ENCODE data around the gene SMC5. TPM values are rescaled to one million over a fixed set of nuclear protein-coding genes. Genes with fewer than 3 reads are reported as not detected.
"Not testable (repeated sequence)": the region's sequence is repeated elsewhere in the genome, so short reads cannot be mapped to it uniquely, and the experiment has no call there.

SMC5 gene
- polyA plus RNA-seq, 3 donors: 33.9 to 61.9 (median 53.0) TPM

DNA sequence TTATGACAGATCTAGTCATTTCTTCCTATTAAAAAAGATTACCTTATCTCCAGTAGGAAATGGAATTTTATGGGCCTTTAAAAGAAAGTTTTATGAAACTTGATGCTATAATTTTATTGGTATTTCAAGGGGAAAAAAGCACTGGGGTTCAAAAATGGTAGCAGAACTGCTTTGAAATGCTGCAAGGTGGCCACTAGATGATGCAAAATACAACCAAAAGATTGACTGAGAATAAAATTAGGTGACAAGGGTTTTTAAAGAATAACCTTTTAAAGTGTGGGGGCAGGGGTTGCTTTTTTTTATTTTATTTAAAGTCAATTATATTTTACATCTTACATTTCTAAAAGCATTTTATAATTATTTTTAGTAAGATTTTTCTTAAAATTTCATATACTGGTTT is 94.0 kb downstream of the SMC5 start:
- DNase-seq: no peak

DNA sequence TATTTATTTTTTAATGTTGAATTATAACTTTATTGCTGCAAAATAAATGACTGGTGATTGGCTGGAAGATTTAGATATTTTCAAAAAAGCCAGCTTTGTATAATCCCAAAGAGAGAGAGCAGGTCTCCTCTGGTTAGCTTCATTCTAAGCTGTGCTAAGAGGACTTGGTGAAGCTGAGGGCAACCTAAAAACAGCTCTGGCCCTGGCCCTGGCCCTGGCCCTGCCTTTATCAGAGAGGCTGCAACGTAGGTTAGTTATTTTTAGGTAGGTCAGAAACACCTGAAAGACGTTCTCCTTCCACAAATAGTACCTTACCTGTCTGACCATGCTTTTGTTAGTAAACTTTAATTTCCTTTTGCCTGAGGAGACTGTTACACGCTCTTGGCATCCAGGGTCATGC is 97.0 kb downstream of the SMC5 start:
- DNase-seq: no peak

DNA sequence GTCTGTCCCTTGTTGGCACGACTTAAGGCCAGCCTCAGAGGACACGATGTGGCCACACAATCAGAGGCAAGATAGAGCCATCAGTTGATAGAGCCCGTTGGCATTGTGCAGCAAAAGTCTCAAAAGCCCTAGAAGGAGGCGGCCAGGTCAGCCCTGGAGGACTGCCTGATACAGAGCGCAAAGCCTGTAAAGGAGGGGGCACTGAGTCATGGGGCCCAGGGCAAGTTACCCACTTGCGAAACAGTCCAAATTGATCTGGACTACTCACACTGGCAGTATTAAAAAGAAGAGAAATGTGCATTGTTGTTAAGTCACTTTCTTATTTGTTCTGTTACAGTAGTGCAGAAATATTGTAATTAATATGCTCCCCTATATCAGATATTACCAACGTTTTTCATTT is 104.2 kb downstream of the SMC5 start:
- no peak for DNase-seq

DNA sequence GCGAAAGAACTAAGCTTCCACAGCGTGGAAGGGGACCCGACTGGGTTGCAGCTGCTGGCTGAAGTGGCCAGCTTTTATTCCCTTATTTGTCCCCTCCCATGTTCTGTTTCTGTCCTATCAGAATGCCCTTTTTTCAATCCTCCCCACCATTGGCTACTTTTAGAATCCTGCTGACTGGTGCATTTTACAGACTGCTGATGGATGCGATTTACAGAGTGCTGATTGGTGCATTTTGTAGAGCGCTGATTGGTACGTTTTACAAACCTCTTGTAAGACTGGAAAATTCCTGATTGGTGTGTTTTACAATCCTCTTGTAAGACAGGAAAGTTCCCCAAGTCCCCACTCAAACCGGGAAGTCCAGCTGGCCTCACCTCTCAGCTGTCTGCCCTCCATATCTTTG is 105.0 kb downstream of the SMC5 start:
- DNase-seq: no peak

DNA sequence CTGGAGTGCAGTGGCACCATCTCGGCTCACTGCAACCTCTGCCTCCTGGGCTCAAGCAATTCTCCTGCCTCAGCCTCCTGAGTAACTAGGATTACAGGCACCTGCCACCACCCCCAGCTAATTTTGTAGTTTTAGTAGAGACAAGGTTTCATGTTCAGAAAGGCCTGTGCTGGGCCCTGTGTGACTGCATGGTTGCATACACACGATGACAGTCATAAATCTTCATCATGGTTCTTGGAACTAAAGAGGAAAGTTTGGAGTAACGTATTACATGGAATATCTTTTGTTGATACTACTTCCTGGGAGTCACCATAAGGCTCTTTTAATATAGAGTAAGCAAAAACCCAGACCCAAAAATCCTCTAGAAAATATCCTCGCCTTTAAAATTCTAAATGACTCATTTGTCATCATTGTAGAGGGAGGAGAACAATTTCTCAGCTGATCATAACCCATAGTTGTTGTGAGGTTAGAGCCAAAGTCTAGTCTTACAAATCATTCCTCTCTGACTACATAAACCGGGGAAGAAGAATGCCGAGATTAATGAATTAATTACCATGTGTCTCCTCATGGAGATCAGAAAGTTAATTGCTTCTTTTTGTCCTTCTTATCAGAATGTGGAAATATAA is 108.6 kb downstream of the SMC5 start:
- DNase-seq: no peak

DNA sequence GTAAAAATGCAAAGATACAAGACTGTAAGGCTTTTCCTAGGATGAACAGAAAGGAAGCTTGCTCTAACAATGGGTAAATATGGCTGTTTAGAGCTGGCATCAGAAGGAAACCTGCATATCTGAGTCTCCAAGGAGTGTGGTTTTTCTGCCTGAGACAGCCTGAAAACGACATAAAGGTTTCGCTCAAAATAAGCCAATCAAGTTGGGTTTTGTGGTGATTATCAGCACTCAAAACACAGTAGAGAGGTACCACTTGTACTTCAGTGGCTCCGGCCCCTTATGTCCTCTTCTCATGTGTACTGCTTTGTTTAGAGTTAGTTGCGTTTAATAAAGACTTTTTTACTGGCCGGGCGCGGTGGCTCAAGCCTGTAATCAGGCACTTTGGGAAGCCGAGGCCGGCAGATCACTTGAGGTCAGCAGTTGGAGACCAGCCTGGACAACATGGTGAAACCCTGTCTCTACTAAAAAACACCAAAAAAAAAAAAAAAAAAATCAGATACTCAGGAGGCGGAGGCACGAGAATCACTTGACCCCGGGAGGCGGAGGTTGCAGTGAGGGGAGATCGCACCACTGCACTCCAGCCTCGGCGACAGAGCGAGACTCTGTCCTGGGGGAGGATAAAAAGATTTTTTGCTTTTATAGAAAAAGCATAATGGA is 116.3 kb downstream of the SMC5 start:
- no peak for DNase-seq

DNA sequence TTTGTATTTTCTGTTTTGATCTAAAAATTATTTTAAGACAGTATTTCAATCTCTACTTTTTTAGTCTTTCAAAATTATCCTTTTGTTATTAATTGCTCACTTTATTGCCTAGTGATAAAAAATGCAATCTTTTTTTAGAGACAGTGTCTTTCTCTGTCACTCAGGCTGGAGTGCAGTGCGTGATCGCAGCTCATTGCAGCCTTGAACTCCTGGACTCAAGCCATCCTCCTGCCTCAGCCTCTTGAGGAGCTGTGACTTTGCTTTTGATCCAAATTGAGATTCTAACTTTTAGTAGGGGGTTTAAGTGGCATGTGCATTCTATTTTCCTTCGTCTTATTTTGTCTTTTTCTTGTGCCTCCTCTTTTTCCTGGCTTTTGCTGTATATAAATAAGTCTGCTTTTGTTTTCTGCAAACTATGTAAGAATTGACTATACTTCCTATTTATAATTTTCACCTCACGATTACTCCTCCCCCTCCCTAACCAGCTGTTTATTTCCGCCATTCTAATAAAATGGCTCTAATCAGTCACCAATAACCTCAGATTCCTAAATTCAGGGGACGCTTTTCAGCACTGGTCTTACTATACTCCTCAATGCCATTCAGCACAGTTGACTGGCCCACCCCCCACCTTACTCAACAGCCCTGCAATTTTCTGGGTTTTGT is 123.4 kb downstream of the SMC5 start:
- no peak for DNase-seq

DNA sequence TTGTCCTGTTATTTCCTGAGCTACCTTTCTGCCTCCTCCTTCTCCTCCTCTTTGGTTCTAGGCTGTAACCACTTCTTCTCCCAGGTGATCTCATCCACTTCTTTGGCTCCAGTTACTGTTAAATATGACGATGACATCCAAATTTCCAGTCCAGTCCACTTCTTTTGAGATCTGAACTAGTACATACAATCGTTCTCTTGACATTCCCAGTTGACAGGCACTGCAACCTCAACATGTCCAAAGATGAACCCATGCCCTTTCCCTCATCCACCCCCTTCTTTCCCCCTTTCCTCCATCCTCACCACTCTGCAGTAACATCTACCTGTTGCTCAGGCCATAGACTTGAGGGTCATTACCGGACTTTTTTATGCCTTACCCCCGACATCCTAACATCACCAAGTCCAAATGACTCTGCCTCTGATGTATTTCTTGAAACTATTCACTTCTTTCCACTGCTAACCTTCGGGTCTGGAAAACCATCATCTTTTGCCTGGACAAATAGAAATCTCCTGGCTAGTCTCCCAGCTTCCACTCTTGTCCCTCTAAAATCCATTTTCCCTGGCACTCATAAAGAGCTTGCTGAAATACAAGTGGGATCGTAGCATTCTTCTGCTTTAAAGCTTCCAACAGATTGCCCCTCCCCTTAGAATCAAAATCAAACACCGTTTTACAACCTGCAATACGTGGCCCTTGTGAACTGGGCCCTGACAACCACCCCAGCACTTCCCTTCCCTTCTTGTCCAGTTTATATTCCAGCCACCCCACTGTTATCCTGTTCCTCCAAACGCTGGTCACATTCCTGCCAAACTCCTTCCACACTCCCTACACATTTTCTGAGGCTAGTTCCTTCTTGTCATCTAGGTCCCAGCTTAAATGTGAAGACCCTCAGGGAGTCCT is 124.2 kb downstream of the SMC5 start:
- DNase-seq: no peak

DNA sequence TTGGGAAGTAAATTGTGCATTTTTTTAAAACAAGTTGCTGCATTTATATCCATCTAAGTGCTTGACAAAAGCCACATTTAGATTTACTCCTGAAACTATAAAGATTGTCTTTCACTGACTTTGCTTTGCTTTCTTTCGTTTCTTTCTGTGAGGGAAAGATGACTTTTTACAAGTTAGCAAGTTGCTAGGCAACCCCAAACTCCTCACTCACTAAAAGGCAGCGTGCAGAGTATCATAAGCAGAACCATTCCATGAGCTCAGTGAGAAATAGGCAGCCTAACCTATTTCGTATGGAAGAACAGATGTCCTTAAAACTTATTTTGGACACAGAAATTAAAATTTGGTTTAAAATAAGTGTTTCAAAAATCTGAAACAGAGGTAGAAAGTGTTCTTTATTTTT is 126.6 kb downstream of the SMC5 start:
- no peak for DNase-seq

DNA sequence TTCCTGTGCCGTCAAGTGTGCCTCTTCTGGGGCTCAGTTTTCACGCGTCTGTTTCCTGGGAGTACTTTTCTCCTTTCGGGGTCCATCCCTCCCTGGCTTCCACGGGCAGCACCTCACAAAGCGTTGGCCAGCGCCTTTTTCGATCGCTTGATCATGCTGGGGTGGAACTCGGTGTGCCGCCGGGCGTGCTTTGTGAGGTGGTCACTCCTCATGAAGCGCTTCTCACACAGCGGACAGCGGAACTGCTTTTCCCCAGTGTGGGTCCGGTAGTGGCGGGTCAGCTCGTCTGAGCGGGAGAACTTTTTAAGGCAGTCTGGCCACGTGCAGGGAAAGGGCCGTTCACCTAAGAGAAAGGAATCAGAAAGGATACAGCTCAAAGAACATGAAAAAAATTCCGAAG is 128.9 kb downstream of the SMC5 start:
- DNase-seq: no peak

DNA sequence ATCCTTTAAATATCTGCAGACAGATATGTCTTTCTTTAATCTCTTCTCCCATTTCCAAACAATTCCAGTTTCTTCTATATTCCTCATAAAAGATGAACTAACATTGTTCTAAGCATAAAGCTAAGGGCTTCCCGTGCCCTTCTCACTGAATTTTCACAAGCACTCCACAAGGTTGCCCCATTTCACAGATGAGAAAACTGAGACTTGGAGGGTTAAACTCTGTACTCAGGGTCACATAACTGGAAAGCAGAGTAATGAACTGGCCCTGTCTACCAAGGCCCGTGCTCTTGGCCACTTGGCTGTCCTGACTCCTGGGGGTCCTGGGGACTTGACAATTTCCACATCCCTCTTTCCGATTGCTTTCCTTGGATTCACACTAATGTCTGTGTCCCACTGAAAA is 130.4 kb downstream of the SMC5 start:
- DNase-seq: no peak

DNA sequence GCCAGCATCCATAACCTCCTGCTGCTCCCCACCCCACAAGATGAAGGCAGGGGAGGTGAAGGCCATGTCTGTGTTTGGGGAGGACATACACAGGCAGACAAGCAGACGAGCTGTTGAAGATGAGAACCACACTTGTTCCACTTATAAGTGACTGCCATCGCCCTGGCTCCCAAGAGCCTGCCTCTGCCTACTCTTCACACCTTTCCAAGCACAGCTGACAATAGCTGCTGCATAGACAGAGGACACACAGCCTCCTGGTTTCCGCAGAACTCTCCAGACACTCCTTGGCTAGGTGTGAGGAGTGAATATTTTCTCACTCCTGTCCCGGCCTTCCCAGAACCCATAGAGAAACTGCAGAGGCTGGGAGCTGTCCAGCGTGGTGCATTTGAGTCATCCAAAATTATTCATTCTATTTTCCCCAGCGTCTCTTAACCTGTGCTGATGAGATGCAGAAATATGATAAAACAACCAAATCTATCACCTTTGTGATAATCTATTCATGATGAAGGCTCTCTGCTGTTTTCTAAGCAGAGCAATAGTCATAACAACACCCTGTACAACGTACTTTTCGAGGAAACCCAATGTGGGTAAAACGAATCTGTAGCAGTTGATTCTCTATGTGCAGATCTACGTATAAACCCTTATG is 131.0 kb downstream of the SMC5 start:
- DNase-seq: no peak

DNA sequence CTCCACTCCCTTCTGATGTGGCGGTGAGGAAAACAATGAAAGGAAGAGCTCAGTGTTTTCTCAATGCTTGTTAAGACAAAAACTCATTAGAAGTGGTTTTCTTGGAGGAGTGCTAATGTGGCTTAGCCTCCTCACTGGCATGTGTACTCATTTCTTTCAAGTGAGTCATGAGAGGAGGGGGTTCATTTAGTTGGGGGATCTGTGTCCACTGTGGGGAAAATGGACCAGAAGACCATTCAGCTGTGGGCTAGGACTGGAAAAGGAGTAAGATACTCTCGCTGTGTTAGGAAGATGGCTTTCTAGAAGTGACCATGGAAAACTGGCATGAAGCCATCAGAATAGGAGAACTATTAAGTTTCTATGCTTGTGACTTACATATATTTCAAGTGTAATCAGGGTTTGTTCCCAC is 132.2 kb downstream of the SMC5 start:
- DNase-seq: no peak

DNA sequence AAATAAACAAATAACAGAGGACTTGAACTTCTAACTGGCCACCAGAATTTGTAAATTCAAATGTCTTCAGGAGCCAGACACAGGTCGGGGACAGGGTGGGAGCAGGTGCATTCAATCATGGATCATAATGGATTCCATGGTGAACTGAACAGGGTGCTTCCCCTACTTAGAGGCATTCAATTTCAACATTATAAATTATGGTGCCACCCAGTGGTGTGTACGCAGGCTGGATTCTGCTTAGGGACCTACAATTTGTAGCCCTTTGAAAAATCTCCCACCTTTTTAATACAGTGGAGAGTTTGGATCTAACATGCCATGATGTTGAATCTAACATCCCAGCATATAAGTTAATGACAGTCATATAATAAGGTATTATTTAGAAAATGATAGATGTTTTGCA is 133.4 kb downstream of the SMC5 start:
- DNase-seq: no peak

DNA sequence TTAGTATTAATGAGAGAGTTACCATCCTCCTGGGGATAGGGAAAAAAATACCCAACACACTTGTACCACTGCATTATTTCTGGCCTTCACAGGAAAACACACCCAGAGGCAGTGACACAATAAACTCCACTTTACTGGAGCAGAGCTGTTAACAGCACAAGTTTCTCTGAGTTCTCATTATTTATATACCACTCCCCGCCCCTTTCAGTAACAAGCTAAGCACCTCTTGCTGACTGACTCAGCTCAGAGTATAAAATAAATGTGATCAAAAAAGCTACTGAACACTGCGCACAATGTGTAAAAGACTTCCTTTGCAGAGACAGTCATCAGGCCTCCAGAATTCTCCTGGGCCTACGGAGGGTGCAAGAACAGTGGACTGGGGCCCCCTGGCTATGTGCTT is 134.1 kb downstream of the SMC5 start:
- no peak for DNase-seq

DNA sequence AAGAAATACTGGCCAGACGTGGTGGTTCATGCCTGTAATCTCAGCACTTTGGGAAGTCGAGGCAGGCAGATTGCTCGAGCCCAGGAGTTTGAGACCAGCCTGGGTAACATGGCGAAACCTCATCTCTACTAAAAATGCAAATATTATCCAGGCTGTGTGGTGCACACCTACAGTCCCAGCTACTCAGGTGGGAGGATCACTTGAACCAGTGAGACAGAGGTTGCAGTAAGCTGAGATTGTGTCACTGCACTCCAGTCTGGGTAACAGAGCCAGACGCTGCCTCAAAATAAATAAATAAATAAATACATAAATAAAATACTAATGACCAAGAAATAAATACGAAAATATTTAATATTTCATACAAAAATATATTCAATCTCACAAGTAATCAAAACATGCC is 136.9 kb downstream of the SMC5 start:
- DNase-seq: no peak

DNA sequence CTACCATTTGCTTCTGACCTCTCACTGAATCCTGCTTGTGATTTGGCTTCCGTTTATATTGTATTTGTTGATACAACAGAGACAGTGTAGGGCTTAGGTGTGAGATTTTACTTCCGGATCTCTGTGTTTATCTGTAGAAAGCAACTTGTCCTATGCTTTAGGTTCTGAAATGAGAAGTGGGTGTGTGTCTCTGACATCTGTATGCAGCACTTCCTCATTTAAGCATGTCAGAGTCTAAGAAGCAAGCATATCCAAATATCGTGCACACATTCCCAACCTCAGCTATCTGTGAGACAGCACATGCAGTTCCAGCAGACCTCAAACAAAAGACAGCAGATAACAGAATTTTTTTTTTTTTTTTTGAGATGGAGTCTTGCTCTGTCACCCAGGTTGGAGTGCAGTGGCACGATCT is 139.4 kb downstream of the SMC5 start:
- DNase-seq: no peak

DNA sequence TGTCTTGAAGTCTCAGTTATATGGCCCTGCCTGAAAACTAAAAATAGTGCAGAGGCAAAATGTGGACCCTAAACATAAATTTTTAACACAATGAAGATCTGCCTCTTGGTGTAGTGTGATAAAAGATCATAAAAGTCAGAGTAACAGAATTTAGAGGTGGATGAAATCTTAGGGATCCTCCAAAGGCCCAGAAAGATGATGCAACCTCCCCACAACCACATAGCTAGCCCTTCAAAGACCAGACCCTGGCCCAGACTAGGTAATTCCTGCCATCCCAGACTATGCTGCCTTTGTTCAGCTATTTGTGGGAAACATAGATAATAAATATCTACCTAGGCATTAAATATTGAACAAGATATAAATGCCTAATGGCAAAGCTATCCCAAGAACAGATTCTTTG is 140.4 kb downstream of the SMC5 start:
- no peak for DNase-seq

DNA sequence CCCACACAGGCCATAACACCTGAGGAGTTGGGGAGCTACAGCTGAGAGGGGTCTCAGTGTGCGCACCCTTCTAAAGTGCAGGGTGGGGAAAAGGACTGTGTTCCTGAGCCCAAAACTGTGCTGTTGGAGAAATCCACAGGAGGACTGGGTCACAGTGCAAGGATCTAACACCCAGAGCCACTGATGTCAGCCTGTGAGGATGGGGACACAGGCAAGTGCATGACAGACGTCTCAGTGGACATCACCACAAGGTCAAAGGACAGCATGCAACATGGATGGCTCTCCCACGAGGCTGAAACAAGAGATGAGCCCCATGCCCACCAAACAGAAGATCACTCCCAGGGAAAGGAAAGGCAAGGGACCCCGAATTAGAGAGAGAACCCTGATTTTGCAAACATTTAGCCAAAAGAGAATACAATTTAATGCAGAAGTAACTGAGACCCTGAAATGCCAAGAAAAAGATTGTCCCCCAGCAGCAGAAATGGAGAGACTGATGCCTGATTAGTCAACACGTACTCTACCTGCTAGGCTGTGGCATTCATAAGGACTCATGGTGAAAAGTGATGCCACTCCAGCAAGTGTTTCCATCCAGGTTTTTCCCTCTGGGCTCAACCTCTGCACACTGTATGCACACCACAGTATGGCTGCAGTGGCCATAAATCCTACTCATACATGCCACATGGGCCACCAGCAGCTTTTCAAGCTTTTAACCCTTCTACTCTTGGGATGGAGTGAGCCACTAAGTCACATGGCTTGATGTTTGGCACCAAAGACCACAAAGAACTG is 141.5 kb downstream of the SMC5 start:
- no peak for DNase-seq

DNA sequence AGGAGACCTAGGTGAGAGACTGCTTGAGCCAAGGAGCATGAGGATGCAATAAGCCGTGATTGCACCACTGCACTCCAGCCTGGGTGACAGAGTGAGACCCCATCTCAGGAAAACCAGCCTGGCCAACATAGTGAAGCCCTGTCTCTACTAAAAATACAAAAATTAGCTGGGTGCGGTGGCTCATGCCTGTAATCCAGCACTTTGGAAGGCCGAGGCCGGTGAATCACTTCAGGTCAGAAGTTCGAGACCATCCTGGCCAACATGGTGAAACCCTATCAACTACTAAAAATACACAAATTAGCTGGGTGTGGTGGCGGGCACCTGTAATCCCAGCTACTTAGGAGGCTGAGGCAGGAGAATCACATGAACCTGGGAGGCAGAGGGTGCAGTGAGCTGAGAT is 142.5 kb downstream of the SMC5 start:
- DNase-seq: not testable (repeated sequence)

DNA sequence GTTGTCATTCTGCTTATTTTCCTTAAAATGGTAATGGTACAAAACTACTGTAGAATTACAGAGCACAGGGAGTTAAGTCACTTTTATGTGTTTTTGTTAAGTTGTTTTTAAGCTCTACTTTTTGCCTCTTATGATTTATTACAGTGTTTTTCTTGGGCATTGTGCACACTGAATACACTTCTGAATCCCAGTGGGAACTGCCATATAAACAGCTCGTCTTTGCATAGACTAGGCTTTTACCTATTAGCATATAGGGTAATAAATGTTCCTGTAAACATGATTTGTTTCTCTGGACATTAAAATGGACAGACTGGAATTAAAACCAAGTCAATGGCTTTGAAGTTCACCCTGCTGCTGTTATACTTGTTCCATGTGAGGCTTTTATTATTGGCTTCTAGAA is 143.4 kb downstream of the SMC5 start:
- DNase-seq: no peak

All from renal pelvis (tissue), 4 donors.